Esophagus muscularis mucosa (tissue), 4 donors: Measurements from ENCODE around the gene MTCL1.

ENCODE experiments used
- CTCF ChIP-seq, 3 experiments: fragments of 200-600 bp in 2 of 3; fragments of 450-650 bp in 1 of 3; sonication (generic) in 2 of 3; IDR thresholded peaks; one replicate each; pipeline ENCODE4 v1.5.1; 2017 to 2019; ENCODE audit warnings: antibody characterized with exemption in 3 of 3, mild to moderate bottlenecking in 2 of 3, moderate library complexity in 1 of 3
- EP300 ChIP-seq: sonication (generic); formaldehyde crosslinking; IDR thresholded peaks from one replicate; pipeline ENCODE4 v1.6.1; 2017; ENCODE audit warnings: antibody characterized with exemption
- POLR2A ChIP-seq: fragments of 450-650 bp; IDR thresholded peaks from one replicate; pipeline ENCODE4 v1.6.1; 2017; ENCODE audit warnings: antibody characterized with exemption, moderate library complexity, mild to moderate bottlenecking, low read depth
- POLR2AphosphoS5 ChIP-seq, 2 donors: sonication (generic); formaldehyde crosslinking; IDR thresholded peaks; one replicate each; pipeline ENCODE4 v1.6.1; 2017; ENCODE audit warnings: antibody characterized with exemption in 2 of 2

- TF ChIP-seq EP300 (no peak), POLR2A (no peak), CTCF (IDR thresholded peaks at IDR 0.05) (no peak), POLR2AphosphoS5 (IDR thresholded peaks at IDR 0.05) (no peak)
These were observed 120.5 kb downstream of the MTCL1 start for GRCh38 chr18:8825729-8826375.
